ENCODE measurements around the gene LYSMD1.

LYSMD1 gene

GRCh38 chr1:151158751-151159251 lies 6.9 kb downstream of the LYSMD1 start:
- Histone ChIP-seq H3K36me3 (peaks cover 13 to 63% (median 50%) of the 10 kb centered on the region in 3 donors), H3K27ac (no peak overlapping the region), H3K9me3 (no peaks in the 10 kb centered on the region), H3K4me3 (no peak overlapping the region), H3K27me3 (no peaks in the 10 kb centered on the region), H3K4me1 (peaks cover 0 to 17% (median 3%) of the 10 kb centered on the region in 4 donors)
- DNase-seq, result no peak
- intact Hi-C loops (cut with DNase I; ENCODE audit: low total_unique reads), result loop anchor here (5.0 to 10.0 kb wide), 2 partner anchors 56 to 134 kb away; no protein-coding TSS in a partner anchor
- TF ChIP-seq CTCF (IDR thresholded peaks at IDR 0.05), result no peak

- Histone ChIP-seq H3K36me3 (peaks cover 13 to 63% (median 50%) of the 10 kb centered on the region in 3 donors), H3K27me3 (no peaks in the 10 kb centered on the region), H3K4me1 (peaks cover 0 to 12% (median under 1%) of the 10 kb centered on the region in 4 donors), H3K4me3 (no peak overlapping the region), H3K27ac (no peak overlapping the region), H3K9me3 (no peaks in the 10 kb centered on the region)
- DNase-seq, result no peak
- TF ChIP-seq CTCF (IDR thresholded peaks at IDR 0.05), result no peak
- intact Hi-C loops (cut with DNase I; ENCODE audit: low total_unique reads), result loop anchor here (5.0 to 10.0 kb wide), 2 partner anchors 56 to 134 kb away; no protein-coding TSS in a partner anchor
These were observed 7.4 kb downstream of the LYSMD1 start for GRCh38 chr1:151158326-151158725.

GRCh38 chr1:151157067-151157531 lies 8.6 kb downstream of the LYSMD1 start:
- Histone ChIP-seq H3K27ac (no peak overlapping the region), H3K9me3 (no peaks in the 10 kb centered on the region), H3K4me3 (peak overlapping the region; percentile 5 to 6), H3K36me3 (peaks cover 13 to 61% (median 50%) of the 10 kb centered on the region in 3 donors), H3K27me3 (no peaks in the 10 kb centered on the region), H3K4me1 (peaks cover 0 to 9% (median 0%) of the 10 kb centered on the region in 4 donors)
- intact Hi-C loops (cut with DNase I; ENCODE audit: low total_unique reads), result loop anchor here (5.0 to 10.0 kb wide), 2 partner anchors 55 to 132 kb away; no protein-coding TSS in a partner anchor
- no peak for DNase-seq
- no peak for TF ChIP-seq CTCF (IDR thresholded peaks at IDR 0.05)

GRCh38 chr1:151156515-151156819 lies 9.2 kb downstream of the LYSMD1 start, which contains the start of gene TNFAIP8L2:
TSS of gene TNFAIP8L2 (plus strand) at chr1:151156649. CDS start at chr1:151158698, 2,049 bp downstream.
- peak within 1 kb of the TSS in 1 of 2 donors; percentile 4 for H3K27ac ChIP-seq
- peaks cover 13 to 55% (median 46%) of the 10 kb centered on the region in 3 donors for H3K36me3 ChIP-seq
- H3K27me3 ChIP-seq, result no peaks in the 10 kb centered on the region
- H3K9me3 ChIP-seq, result no peaks in the 10 kb centered on the region
- DNase-seq, result peak in 1 of 2 donors; percentile 57
- intact Hi-C loops (cut with DNase I; ENCODE audit: low total_unique reads), result loop anchor here (5.0 to 10.0 kb wide), 2 partner anchors 54 to 132 kb away; no protein-coding TSS in a partner anchor
- TF ChIP-seq CTCF (IDR thresholded peaks at IDR 0.05), result no peak
- peak within 1 kb of the TSS; percentile 5 to 6 for H3K4me3 ChIP-seq
- peaks cover 0 to 9% (median 0%) of the 10 kb centered on the region in 4 donors for H3K4me1 ChIP-seq

- intact Hi-C loops (cut with DNase I; ENCODE audit: low total_unique reads), result no loop called here
- Histone ChIP-seq H3K4me1 (peaks cover 0 to 36% (median 25%) of the 10 kb centered on the region in 4 donors), H3K36me3 (peaks cover 0 to under 1% (median 0%) of the 10 kb centered on the region in 3 donors), H3K4me3 (no peak overlapping the region), H3K27me3 (no peaks in the 10 kb centered on the region), H3K9me3 (no peaks in the 10 kb centered on the region), H3K27ac (peak overlapping the region; percentile 80 to 81)
- TF ChIP-seq CTCF (IDR thresholded peaks at IDR 0.05), result no peak
- no peak for DNase-seq
These were observed 18.0 kb downstream of the LYSMD1 start for GRCh38 chr1:151147665-151148064.

Measured in tibial artery (tissue), 4 donors.